Measurements from ENCODE around the gene STIP1.

GRCh38 chr11:64245401-64245796 lies 59.4 kb downstream of the STIP1 start:
- no peak for TF ChIP-seq CTCF (IDR thresholded peaks at IDR 0.05 in 8 of 11, conservative IDR thresholded peaks at IDR 0.05 in 3 of 11)
- peak in 1 of 3 donors; percentile 47 for TF ChIP-seq POLR2AphosphoS5 (IDR thresholded peaks at IDR 0.05)
